T-helper 22 cell (primary cell): ENCODE results near the gene TSPAN2.

Experiments
- DNase-seq: peaks from one replicate; pipeline ENCODE4 v3.0.0-alpha.2; 2020; ENCODE audit warnings: low read depth

The TSPAN2 gene

DNA sequence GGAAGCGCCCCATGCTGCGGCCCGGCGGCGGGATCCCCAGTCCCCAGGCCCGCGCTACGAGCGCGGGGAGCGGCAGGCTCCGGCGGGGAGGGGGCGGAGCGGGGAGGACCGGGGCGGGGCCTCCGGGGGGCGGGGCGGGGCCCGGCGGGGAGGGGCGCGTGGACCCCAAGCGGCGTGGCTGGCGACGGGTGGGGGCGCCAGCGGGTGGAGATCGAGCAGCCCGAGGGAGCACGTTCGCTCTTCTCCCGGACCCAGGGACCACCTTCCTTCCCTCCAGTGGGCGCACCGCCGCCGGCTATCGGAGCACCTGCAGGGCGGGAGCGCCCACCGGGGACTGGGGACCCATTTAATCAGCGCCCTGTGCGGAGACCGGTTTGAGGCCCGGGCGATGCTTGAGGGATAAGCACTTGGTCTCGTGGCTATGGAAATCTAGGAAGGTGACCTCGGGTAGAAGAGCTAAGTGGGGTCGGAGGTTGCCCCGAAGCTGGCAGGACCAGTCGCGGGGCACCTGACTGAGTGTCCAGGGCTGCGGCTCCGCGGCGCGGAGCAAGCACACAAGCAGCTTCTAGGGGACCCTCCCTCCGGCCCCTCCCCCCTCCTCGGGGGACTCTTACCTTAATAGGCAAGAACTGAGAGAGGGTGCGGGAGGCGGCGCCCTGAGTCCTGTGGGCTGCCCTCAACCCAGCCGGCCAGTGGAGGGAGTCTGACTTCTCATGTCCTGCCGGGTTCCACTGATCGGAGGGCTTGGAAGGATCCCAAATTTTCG is at the start of gene TSPAN2:
TSS of gene TSPAN2 (minus strand) at position 84 of the 766 bp plus-strand sequence. CDS start at position 13, 71 bp downstream.
- DNase-seq = peak; percentile 57

- DNase-seq = peak; percentile 13
Measured at GRCh38 chr1:115138973-115139372, 49.7 kb upstream of the TSPAN2 start.

- DNase-seq = no peak
Measured at GRCh38 chr1:115138271-115138670, 49.0 kb upstream of the TSPAN2 start.

DNA sequence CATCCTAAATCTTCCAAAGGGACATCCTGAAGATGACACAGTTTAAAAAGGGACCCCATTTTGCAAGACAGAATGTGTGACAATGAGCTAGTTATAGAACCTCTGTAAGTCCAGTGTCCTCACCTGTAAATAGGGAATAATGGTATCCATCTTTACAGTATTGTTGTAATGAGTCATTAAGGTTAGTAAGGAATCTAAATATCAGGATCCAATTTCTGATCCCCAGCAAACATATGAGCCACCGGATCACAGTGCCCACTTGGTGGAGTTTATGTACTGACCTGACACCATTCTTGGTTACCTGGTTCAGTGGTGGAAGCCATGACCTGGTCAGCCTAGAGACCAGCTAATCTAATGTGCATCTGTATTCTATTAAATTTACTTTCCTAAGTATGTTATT is 47.9 kb upstream of the TSPAN2 start:
- DNase-seq = no peak

GRCh38 chr1:115136706-115137105 is 47.4 kb upstream of the TSPAN2 start:
- no peak for DNase-seq

DNA sequence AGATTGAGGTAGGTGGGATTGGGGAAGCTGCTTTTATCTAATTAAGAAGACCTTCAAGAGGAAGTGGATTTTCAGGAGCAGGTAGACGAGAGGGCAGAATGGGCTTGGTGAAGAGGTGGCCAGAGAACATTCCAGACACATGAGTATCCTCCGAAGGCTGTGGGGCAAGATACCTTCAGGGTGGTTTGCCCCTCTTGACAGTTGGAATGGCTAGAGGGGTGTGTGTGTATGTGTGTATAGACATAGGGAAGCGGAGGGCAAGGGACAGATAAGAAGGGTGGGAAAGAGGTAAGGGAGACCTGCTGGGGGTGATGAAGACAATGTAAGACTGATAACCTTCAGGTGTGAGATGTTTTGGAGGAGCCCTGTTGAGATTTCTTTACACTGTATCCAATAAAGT is 46.8 kb upstream of the TSPAN2 start:
- DNase-seq = no peak

DNA sequence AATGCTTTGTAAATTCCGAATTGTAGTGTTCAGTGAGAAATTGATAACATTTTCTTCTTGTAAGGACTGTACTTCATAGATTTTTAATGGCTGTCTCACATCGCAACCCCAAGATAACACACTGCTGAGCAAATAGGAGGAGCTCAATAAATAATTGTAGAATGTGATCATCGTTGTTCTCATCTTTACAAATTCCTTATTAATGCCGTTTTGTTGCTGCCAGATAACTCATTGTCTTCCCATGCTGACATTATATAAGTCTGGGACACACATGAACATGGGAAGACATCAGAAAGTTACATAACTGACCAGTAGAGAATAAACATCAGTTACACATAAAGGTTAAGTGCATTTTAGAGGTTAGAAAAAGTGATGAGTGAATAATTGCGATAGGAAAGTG is 46.4 kb upstream of the TSPAN2 start:
- no peak for DNase-seq

- no peak for DNase-seq
Measured at GRCh38 chr1:115134850-115135480, 45.7 kb upstream of the TSPAN2 start.

DNA sequence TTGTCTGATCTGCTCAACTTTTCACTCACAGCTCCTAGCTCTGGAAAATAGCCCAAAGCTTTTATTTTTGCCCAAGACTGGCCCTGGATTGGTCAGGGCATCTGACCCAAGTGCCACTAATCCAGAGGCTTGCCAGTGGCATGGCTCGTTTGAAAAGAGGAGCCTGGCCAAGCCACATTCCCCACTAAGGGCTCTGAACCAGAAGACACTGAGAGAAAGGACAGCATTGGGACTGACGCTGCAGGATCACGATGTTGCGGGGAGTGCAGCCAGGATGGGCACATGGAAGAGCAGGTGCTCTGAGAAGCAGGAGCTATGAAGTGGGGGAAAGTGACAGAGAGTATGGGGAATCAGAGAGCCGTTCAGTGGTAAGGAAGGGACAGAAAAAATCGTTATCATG is 44.9 kb upstream of the TSPAN2 start:
- no peak for DNase-seq

DNA sequence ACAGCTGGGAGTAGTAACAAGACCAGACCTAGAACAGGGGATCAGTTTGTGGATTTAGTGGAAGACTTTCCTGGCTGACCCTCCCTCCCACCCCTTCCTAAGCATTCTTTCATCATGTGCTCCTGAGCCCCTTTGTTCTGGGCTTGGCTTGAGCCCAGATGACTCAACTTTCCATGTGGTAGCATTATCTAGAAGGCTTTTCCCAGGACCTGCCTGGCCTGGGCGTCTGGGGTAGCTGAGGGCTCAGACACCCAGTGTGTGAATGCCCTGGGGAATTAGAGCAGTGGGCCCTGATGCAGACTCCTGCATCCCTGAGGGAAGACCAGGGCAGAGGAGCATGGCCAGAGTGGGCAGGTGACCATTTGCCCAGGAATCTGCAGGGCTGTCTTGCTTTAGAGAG is 44.1 kb upstream of the TSPAN2 start:
- DNase-seq = no peak

DNA sequence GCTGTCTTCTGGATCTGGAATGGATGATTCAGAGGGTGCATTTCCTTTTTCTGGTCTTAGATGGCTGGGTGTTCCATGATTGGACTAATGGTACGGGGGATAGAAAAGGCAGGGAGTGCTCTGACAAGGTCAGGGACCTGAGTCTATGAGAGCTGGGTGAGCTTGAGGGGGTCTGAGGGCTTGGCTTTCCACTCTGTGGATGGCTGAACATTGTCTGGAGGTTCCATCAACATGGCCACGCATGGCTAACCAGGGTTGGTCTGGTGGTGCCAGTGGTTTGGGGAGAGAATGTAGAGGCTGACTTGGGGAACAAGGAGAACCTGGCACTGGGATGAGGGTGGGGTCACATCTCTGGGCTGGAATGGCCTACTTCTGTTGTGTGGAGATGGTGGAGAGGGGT is 41.5 kb upstream of the TSPAN2 start:
- no peak for DNase-seq

DNA sequence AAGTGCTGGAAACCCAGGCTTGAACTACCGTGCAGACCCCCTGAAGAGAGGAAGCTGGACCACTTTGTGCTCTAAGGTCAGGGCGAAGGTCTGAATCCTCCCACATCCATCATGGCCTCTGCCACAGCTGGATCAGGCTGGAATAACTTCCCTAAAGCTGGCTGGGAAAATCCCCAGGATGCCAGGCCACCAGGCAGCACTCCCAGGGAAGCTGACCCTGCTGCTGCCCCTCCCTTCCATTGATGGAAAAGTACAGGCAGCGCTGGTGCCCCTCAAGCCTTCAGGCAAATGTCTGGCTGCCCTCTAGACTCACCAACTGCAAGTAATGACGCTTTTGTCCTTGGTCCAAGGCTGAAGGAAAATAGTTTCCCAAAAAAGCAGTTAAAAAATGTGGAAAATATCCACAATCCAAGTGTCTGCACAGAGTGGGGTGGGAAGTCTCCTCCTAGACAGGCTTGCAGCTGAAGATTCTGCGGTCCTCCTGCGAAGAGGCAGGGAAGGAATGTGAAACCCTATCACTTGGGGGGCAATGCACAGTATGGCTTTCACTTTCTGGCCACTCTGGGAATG is 39.9 kb upstream of the TSPAN2 start:
- DNase-seq = no peak

GRCh38 chr1:115127539-115127938 is 38.2 kb upstream of the TSPAN2 start:
- no peak for DNase-seq

DNA sequence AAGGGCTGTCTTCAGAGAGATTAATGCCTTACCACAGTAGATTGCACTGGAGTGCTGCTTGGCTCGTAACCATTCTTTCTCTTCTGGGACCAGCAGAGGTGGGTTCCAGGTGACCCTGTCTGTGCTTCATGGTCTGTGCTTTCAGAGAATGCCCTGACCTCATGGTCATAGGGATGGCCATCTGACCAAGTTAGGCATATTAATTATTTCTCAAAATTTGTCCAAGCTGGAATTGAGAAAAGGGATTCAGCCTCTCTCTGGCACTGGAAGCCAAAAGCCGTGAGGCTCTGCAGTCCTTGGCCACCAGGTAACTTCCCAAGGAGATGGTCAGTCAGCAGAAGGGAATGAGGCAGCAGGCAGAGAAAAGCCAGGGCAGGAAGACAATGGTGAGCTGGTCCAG is 37.2 kb upstream of the TSPAN2 start:
- no peak for DNase-seq

GRCh38 chr1:115123116-115123515 is 33.8 kb upstream of the TSPAN2 start:
- no peak for DNase-seq

GRCh38 chr1:115121793-115122192 is 32.5 kb upstream of the TSPAN2 start:
- DNase-seq = no peak

- DNase-seq = no peak
Measured at GRCh38 chr1:115120296-115120695, 31.0 kb upstream of the TSPAN2 start.

DNA sequence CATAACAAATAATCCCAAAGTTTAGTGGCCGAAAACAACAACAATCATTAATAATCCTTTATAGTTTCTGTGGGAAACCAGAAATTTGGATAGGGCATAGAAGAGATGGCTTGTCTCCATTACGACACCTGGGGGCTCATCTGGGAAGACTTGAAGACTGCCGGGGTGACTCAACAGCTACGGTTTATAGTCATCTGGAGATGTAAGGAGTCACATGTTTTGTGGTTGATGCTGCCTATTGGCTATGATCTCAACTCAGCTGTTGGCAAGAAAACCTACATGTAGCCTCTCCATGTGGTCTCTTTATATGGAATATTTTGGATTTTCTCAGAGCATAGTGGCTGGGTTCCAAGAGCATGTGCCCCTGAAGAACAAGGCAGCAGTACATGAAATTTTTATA is 29.3 kb upstream of the TSPAN2 start:
- DNase-seq = no peak

- DNase-seq = no peak
Measured at GRCh38 chr1:115118086-115118485, 28.8 kb upstream of the TSPAN2 start.

GRCh38 chr1:115117298-115117697 is 28.0 kb upstream of the TSPAN2 start:
- no peak for DNase-seq

- no peak for DNase-seq
Measured at GRCh38 chr1:115116512-115116911, 27.2 kb upstream of the TSPAN2 start.

DNA sequence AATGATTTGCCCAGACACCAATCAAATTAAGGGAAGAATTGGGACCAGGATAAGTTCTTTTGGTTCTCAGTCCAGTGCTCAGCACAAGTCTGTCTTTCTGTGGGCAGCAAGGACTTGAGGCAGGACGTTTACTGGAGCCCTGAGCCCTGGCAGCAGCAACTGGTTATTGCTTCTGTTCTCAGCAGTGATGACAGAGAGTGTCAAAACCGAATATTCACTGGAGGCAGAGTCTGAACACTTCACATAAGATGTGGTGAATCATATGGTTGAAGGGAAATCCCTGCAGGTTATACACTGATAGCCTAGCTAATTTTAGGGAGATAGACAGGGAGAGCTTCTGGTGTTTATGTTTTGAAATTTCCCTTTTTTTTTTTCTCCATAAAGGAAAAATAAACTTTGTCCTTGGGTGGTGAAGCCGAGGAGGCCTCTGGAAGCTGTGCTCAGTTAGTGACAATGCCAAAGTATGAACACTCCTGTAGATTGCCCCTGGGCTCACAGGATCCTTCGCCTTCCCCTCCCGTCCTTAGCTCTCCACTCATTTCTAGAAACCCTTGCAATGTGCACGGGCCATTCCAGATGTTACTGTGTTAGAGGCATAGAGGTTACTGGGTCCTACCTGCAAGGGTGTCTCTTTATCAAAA is 26.3 kb upstream of the TSPAN2 start:
- no peak for DNase-seq

DNA sequence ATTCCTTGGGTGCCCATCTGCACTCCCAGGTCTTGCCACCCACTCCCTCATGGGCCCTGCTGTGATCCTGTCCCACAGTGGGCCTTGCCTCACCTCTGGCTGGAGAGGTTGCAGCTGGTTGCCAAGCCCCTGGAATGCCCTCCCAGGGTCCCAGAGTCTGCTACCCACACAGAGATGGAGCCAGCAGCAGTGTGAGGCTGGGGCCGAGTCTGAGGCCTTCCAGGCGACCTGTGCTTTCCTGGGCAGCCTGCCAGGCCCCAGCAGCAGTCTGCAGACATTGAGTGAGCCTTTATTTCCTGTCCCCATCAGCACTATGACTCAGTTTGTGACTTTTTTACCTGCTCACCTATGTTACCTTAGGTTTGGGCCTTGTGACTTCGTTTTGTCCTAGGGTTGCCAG is 25.0 kb upstream of the TSPAN2 start:
- DNase-seq = no peak
